HepG2 (cell line): ENCODE results near the gene GTF2H4. TPM values are rescaled to one million over a fixed set of nuclear protein-coding genes. Genes with fewer than 3 reads are reported as not detected.

Source experiments
- ARNT ChIP-seq: fragments of 450-650 bp; IDR thresholded peaks from 2 replicates; pipeline ENCODE4 v1.6.1; 2017
- ATM ChIP-seq: fragments of 450-650 bp; IDR thresholded peaks from 2 replicates; pipeline ENCODE4 v1.7.1; 2017; ENCODE audit warnings: mild to moderate bottlenecking, borderline replicate concordance
- CBX5 ChIP-seq: sonication (generic); formaldehyde crosslinking; IDR thresholded peaks from 2 replicates; pipeline ENCODE4 v1.4.0; 2020; ENCODE audit warnings: missing genetic modification reagents, borderline replicate concordance
- CEBPB ChIP-seq: IDR thresholded peaks from 2 replicates; pipeline ENCODE4 v1.6.1; 2011; ENCODE audit warnings: low read depth, low read length, improper control_type of control experiment, borderline replicate concordance
- CHD2 ChIP-seq: IDR thresholded peaks from 2 replicates; pipeline ENCODE4 v1.6.1; 2011; ENCODE audit warnings: low read depth, low read length, improper control_type of control experiment
- HOXA7 ChIP-seq: sonication (generic); formaldehyde crosslinking; IDR thresholded peaks from 2 replicates; pipeline ENCODE4 v1.8.1; 2022; ENCODE audit warnings: mild to moderate bottlenecking, missing genetic modification reagents, moderate library complexity
- IRF9 ChIP-seq: sonication (generic); formaldehyde crosslinking; IDR thresholded peaks from 2 replicates; pipeline ENCODE4 v1.8.0; 2022; ENCODE audit warnings: missing genetic modification reagents, mild to moderate bottlenecking, borderline replicate concordance
- JARID2 ChIP-seq: sonication (generic); formaldehyde crosslinking; IDR thresholded peaks from 2 replicates; pipeline ENCODE4 v1.8.1; 2023; ENCODE audit warnings: missing genetic modification reagents, inconsistent platforms; ENCODE audit not compliant: insufficient replicate concordance
- KMT2A ChIP-seq: sonication (generic); formaldehyde crosslinking; IDR thresholded peaks from 2 replicates; pipeline ENCODE4 v1.4.0; 2020; ENCODE audit warnings: missing genetic modification reagents
- MED8 ChIP-seq: sonication (generic); formaldehyde crosslinking; IDR thresholded peaks from 2 replicates; pipeline ENCODE4 v1.8.1; 2023; ENCODE audit warnings: mild to moderate bottlenecking, missing genetic modification reagents; ENCODE audit not compliant: insufficient replicate concordance
- NFE2L2 ChIP-seq: fragments of 150-350 bp; IDR thresholded peaks from 2 replicates; pipeline ENCODE4 v1.6.1; 2014; ENCODE audit warnings: low read length
- NONO ChIP-seq, 2 experiments: fragments of 450-650 bp in 1 of 2; sonication (generic) in 1 of 2; formaldehyde crosslinking in 1 of 2; IDR thresholded peaks in 1 of 2; conservative IDR thresholded peaks in 1 of 2; 2 replicates each; pipeline versions ENCODE4 v1.6.1 to v1.8.0; 2017 to 2022; ENCODE audit warnings: mild to moderate bottlenecking in 1 of 2, missing genetic modification reagents in 1 of 2, moderate library complexity in 1 of 2
- PBX2 ChIP-seq: IDR thresholded peaks from 2 replicates; pipeline ENCODE4 v1.6.1; 2016; ENCODE audit warnings: control low read depth
- PPARG ChIP-seq: conservative IDR thresholded peaks from 2 replicates; pipeline ENCODE4 v1.6.1; 2016; ENCODE audit warnings: missing biosample characterization, missing genetic modification reagents
- SNAPC4 ChIP-seq: sonication (generic); formaldehyde crosslinking; IDR thresholded peaks from 2 replicates; pipeline ENCODE4 v1.4.0; 2020; ENCODE audit warnings: mild to moderate bottlenecking, missing genetic modification reagents
- SRSF1 ChIP-seq: fragments of 200-400 bp; formaldehyde crosslinking; optimal IDR thresholded peaks from 2 replicates; pipeline ENCODE3; 2017; ENCODE audit warnings: mild to moderate bottlenecking, low read depth, low read length, moderate library complexity
- TAF1 ChIP-seq: sonication (generic); formaldehyde crosslinking; IDR thresholded peaks from 2 replicates; pipeline ENCODE4 v1.4.0; 2020; ENCODE audit warnings: missing genetic modification reagents
- TERF1 ChIP-seq: sonication (generic); formaldehyde crosslinking; IDR thresholded peaks from 2 replicates; pipeline ENCODE4 v1.8.0; 2022; ENCODE audit warnings: mild to moderate bottlenecking, missing genetic modification reagents, moderate library complexity
- ZNF230 ChIP-seq: sonication (generic); formaldehyde crosslinking; IDR thresholded peaks from 2 replicates; pipeline ENCODE4 v1.4.0; 2020; ENCODE audit warnings: mild to moderate bottlenecking, missing genetic modification reagents
- ZNF263 ChIP-seq: sonication (generic); formaldehyde crosslinking; IDR thresholded peaks from 2 replicates; pipeline ENCODE4 v1.4.0; 2020; ENCODE audit warnings: missing genetic modification reagents
- ZNF382 ChIP-seq: sonication (generic); formaldehyde crosslinking; IDR thresholded peaks from 2 replicates; pipeline ENCODE4 v1.5.0; 2020; ENCODE audit warnings: missing genetic modification reagents, mild to moderate bottlenecking, borderline replicate concordance
- ZNF607 ChIP-seq: sonication (generic); formaldehyde crosslinking; IDR thresholded peaks from 2 replicates; pipeline ENCODE4 v1.5.1; 2020; ENCODE audit warnings: missing genetic modification reagents, mild to moderate bottlenecking, borderline replicate concordance
- polyA plus RNA-seq, 8 experiments: library from polyadenylated mRNA; depleted of rRNA in 3 of 8; stranded (reverse) in 7 of 8; unstranded in 1 of 8; fragments of >200 nt; fragmentation: Illumina TruSeq in 4 of 8; extraction: Trizol in 4 of 8; gene quantifications; 2 replicates each; pipeline versions ENCODE4 v1.2.1 to v1.2.3, GENCODE V29; 2011 to 2016; ENCODE audit warnings: low read depth in 4 of 8, missing spikeins in 1 of 8, mixed read lengths in 1 of 8; ENCODE audit not compliant: insufficient read depth in 1 of 8
- total RNA-seq, 5 experiments: library from RNA; depleted of rRNA; stranded (reverse); fragments of >200 nt; fragmentation: Illumina TruSeq; extraction: Trizol; gene quantifications; 2 replicates each; pipeline ENCODE4 v1.2.3, GENCODE V29; 2016; ENCODE audit warnings: low read depth in 1 of 5

Gene GTF2H4
- total and polyA plus RNA-seq, 2 of the 13 experiments (the other 11 are each of a cell fraction or from before 2014, with no cell fraction given) = 15.9 to 49.3 TPM

- TF ChIP-seq PBX2 (CRISPR knock-in tag) = no peak
- no peak for TF ChIP-seq ARNT
- no peak for TF ChIP-seq HOXA7 (CRISPR knock-in tag)
- no peak for TF ChIP-seq KMT2A (CRISPR knock-in tag)
- TF ChIP-seq IRF9 (CRISPR knock-in tag) = no peak; the same call in 1 of the 2 replicates
- TF ChIP-seq JARID2 = no peak
- no peak for TF ChIP-seq SNAPC4 (CRISPR knock-in tag)
- TF ChIP-seq NFE2L2 = no peak
- TF ChIP-seq NONO (IDR thresholded peaks at IDR 0.05) = no peak
- TF ChIP-seq NONO (CRISPR knock-in tag; conservative IDR thresholded peaks at IDR 0.05) = no peak
- peak; percentile 86; the same call in 1 of the 2 replicates for TF ChIP-seq ZNF230 (CRISPR knock-in tag)
- TF ChIP-seq SRSF1 = no peak
- no peak for TF ChIP-seq CBX5
- no peak for TF ChIP-seq ATM
- TF ChIP-seq ZNF263 (CRISPR knock-in tag) = peak; percentile 65
- TF ChIP-seq PPARG (CRISPR knock-in tag) = no peak
- no peak for TF ChIP-seq ZNF607 (CRISPR knock-in tag)
- peak; percentile 47; the same call in 1 of the 2 replicates for TF ChIP-seq TAF1 (CRISPR knock-in tag)
- no peak for TF ChIP-seq CHD2
- TF ChIP-seq CEBPB = no peak
- TF ChIP-seq MED8 (CRISPR knock-in tag) = no peak
- TF ChIP-seq TERF1 = no peak
- TF ChIP-seq ZNF382 (CRISPR knock-in tag) = no peak
Measured at GRCh38 chr6:30883685-30884520, 24.1 kb upstream of the GTF2H4 start, which contains the start of gene DDR1 (continued).
